Osteocyte (in vitro differentiated cells): ENCODE data around the gene TACC2. TPM values are rescaled to one million over a fixed set of nuclear protein-coding genes. Genes with fewer than 3 reads are reported as not detected.

Experiments
- DNase-seq: peaks from one replicate; pipeline ENCODE4 v3.0.0; 2021; ENCODE audit warnings: mixed read lengths; ENCODE audit not compliant: unreplicated experiment; ENCODE audit errors: extremely low spot score
- H3K27ac Mint-ChIP-seq: one replicate; pipeline ENCODE4 v1.8.0; 2021; ENCODE audit warnings: mild to moderate bottlenecking, mixed read lengths; ENCODE audit not compliant: unreplicated experiment
- H3K27me3 Mint-ChIP-seq: one replicate; pipeline ENCODE4 v1.8.0; 2021; ENCODE audit warnings: mixed read lengths; ENCODE audit not compliant: unreplicated experiment
- H3K36me3 Mint-ChIP-seq: one replicate; pipeline ENCODE4 v1.8.0; 2021; ENCODE audit warnings: mixed read lengths; ENCODE audit not compliant: unreplicated experiment
- H3K4me1 Mint-ChIP-seq: one replicate; pipeline ENCODE4 v1.8.0; 2021; ENCODE audit warnings: mixed read lengths; ENCODE audit not compliant: unreplicated experiment
- H3K4me3 Mint-ChIP-seq: one replicate; pipeline ENCODE4 v1.8.0; 2021; ENCODE audit warnings: mild to moderate bottlenecking, moderate library complexity, mixed read lengths; ENCODE audit not compliant: unreplicated experiment
- H3K9me3 Mint-ChIP-seq: one replicate; pipeline ENCODE4 v1.8.0; 2021; ENCODE audit warnings: mixed read lengths; ENCODE audit not compliant: unreplicated experiment
- total RNA-seq: library from RNA; stranded (reverse); gene quantifications from 2 replicates; pipeline ENCODE4 v1.2.1, GENCODE V29; 2021
- TF ChIP-seq, protein P1 (sequence below): fragments of 200-600 bp; sonication (generic); IDR thresholded peaks from 2 replicates; pipeline ENCODE4 v1.5.0; 2021; ENCODE audit warnings: antibody characterized with exemption, mild to moderate bottlenecking, moderate library complexity

The TACC2 gene
- total RNA-seq, 1 donor from 2014 or later = 64.2 TPM

DNA sequence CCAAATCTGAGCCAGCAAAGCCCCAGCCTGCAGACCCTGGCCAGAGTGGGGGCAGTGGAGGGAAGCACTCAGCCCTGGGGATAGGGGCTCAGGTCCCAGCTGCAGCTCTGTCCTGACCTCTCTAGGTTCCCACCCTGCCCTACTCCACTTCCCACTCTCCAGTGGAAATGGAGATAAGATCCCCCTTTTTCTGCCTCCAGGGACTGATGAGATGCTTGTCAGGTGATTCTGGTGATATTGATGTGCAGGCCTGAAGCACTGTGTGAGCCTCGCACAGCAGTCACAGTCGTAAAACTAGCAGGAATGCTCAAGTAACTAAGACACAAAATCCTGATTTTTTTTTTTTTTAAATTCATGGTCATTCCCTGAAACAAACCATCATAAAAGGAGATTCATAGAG is 227.1 kb downstream of the TACC2 start:
- no peaks in the 10 kb centered on the region for H3K9me3 Mint-ChIP-seq
- TF ChIP-seq, protein P1, sequence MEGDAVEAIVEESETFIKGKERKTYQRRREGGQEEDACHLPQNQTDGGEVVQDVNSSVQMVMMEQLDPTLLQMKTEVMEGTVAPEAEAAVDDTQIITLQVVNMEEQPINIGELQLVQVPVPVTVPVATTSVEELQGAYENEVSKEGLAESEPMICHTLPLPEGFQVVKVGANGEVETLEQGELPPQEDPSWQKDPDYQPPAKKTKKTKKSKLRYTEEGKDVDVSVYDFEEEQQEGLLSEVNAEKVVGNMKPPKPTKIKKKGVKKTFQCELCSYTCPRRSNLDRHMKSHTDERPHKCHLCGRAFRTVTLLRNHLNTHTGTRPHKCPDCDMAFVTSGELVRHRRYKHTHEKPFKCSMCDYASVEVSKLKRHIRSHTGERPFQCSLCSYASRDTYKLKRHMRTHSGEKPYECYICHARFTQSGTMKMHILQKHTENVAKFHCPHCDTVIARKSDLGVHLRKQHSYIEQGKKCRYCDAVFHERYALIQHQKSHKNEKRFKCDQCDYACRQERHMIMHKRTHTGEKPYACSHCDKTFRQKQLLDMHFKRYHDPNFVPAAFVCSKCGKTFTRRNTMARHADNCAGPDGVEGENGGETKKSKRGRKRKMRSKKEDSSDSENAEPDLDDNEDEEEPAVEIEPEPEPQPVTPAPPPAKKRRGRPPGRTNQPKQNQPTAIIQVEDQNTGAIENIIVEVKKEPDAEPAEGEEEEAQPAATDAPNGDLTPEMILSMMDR = no peak
- no peak overlapping the region for H3K4me3 Mint-ChIP-seq
- H3K27me3 Mint-ChIP-seq = no peaks in the 10 kb centered on the region
- H3K36me3 Mint-ChIP-seq = peaks cover 40% of the 10 kb centered on the region
- DNase-seq = no peak
- H3K27ac Mint-ChIP-seq = no peak overlapping the region
- H3K4me1 Mint-ChIP-seq = no peaks in the 10 kb centered on the region

DNA sequence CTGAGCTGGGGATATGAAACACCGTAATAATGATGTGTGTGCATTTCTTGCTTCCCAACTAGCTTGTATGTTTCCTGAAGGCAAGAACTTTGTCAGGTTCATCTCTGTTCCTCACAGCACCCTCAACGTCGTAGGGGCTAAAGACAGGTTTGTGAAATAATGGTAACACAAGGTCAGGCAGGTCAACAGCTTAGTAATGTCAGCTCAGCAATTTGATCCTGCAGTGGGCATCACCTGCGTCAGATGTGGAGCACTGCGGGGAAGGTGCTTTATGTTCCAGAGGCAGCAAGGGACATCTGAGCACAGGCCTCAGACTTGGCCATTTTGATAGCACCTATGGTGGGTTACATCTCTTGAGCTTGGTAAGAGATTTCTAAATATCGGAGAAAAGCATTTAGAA is 230.4 kb downstream of the TACC2 start:
- Mint-ChIP-seq H3K4me3 (no peak overlapping the region), H3K27ac (no peak overlapping the region), H3K36me3 (peaks cover 35% of the 10 kb centered on the region), H3K27me3 (no peaks in the 10 kb centered on the region), H3K9me3 (no peaks in the 10 kb centered on the region), H3K4me1 (no peaks in the 10 kb centered on the region)
- TF ChIP-seq, protein P1 = no peak
- no peak for DNase-seq

- Mint-ChIP-seq H3K27ac (no peak overlapping the region), H3K4me1 (no peaks in the 10 kb centered on the region), H3K27me3 (no peaks in the 10 kb centered on the region), H3K4me3 (no peak overlapping the region), H3K9me3 (no peaks in the 10 kb centered on the region), H3K36me3 (peaks cover 47% of the 10 kb centered on the region)
- TF ChIP-seq, protein P1 = no peak
- DNase-seq = no peak
These were observed 231.8 kb downstream of the TACC2 start for GRCh38 chr10:122220736-122221135.

- Mint-ChIP-seq H3K4me3 (no peak overlapping the region), H3K9me3 (no peaks in the 10 kb centered on the region), H3K27me3 (no peaks in the 10 kb centered on the region), H3K27ac (no peak overlapping the region), H3K4me1 (no peaks in the 10 kb centered on the region), H3K36me3 (peaks cover 52% of the 10 kb centered on the region)
- TF ChIP-seq, protein P1 = no peak
- no peak for DNase-seq
These were observed 233.0 kb downstream of the TACC2 start for GRCh38 chr10:122221958-122222357.

- H3K9me3 Mint-ChIP-seq = no peaks in the 10 kb centered on the region
- H3K4me1 Mint-ChIP-seq = no peaks in the 10 kb centered on the region
- no peak for DNase-seq
- no peak overlapping the region for H3K27ac Mint-ChIP-seq
- TF ChIP-seq, protein P1 = no peak
- H3K27me3 Mint-ChIP-seq = no peaks in the 10 kb centered on the region
- peaks cover 55% of the 10 kb centered on the region for H3K36me3 Mint-ChIP-seq
- no peak overlapping the region for H3K4me3 Mint-ChIP-seq
These were observed 233.7 kb downstream of the TACC2 start for GRCh38 chr10:122222638-122223037.
